HepG2 (cell line): ENCODE measurements around the gene CELSR3. TPM values are rescaled to one million over a fixed set of nuclear protein-coding genes. Genes with fewer than 3 reads are reported as not detected.

Experiments used
- ARNT2 ChIP-seq: sonication (generic); formaldehyde crosslinking; IDR thresholded peaks from 2 replicates; pipeline ENCODE4 v1.8.0; 2022; ENCODE audit warnings: mild to moderate bottlenecking, low read depth, missing genetic modification reagents, moderate library complexity
- ELF1 ChIP-seq: sonication (generic); formaldehyde crosslinking; IDR thresholded peaks from 2 replicates; pipeline ENCODE4 v1.4.0; 2020; ENCODE audit warnings: missing genetic modification reagents
- FOXC1 ChIP-seq: sonication (generic); formaldehyde crosslinking; IDR thresholded peaks from 2 replicates; pipeline ENCODE4 v1.8.0; 2022; ENCODE audit warnings: mild to moderate bottlenecking, missing genetic modification reagents, borderline replicate concordance
- GLI4 ChIP-seq: sonication (generic); formaldehyde crosslinking; IDR thresholded peaks from 2 replicates; pipeline ENCODE4 v1.5.1; 2020; ENCODE audit warnings: missing genetic modification reagents, mild to moderate bottlenecking, moderate library complexity, borderline replicate concordance
- KDM2A ChIP-seq: sonication (generic); formaldehyde crosslinking; IDR thresholded peaks from 2 replicates; pipeline ENCODE4 v1.4.0; 2020; ENCODE audit warnings: low read depth, missing genetic modification reagents, borderline replicate concordance
- KDM3A ChIP-seq: IDR thresholded peaks from 2 replicates; pipeline ENCODE4 v1.6.1; 2018; ENCODE audit warnings: low read depth, missing compliant biosample characterization
- MBNL3 ChIP-seq: fragments of 250-450 bp; sonication (Bioruptor Pico); conservative IDR thresholded peaks from 2 replicates; pipeline ENCODE4 v1.8.0; 2022; ENCODE audit warnings: mild to moderate bottlenecking, inconsistent platforms
- NFE2L2 ChIP-seq: fragments of 150-350 bp; IDR thresholded peaks from 2 replicates; pipeline ENCODE4 v1.6.1; 2014; ENCODE audit warnings: low read length
- RAD21 ChIP-seq: fragments of 450-650 bp; formaldehyde crosslinking; IDR thresholded peaks from 2 replicates; pipeline ENCODE4 v1.5.0; 2020; ENCODE audit warnings: mild to moderate bottlenecking
- RCOR2 ChIP-seq: IDR thresholded peaks from 2 replicates; pipeline ENCODE4 v1.6.1; 2016; ENCODE audit warnings: missing biosample characterization, missing genetic modification reagents
- RFX5 ChIP-seq: IDR thresholded peaks from 2 replicates; pipeline ENCODE4 v1.6.1; 2011; ENCODE audit warnings: low read depth, low read length, improper control_type of control experiment
- SAFB2 ChIP-seq: sonication (generic); formaldehyde crosslinking; IDR thresholded peaks from 2 replicates; pipeline ENCODE4 v1.5.1; 2020; ENCODE audit warnings: missing genetic modification reagents, low read depth, mild to moderate bottlenecking, borderline replicate concordance
- SRSF4 ChIP-seq: fragments of 200-400 bp; formaldehyde crosslinking; IDR thresholded peaks from one replicate; pipeline ENCODE4 v1.6.1; 2018; ENCODE audit warnings: mild to moderate bottlenecking, low read depth, low read length, moderate library complexity; ENCODE audit not compliant: poor library complexity, severe bottlenecking
- THYN1 ChIP-seq: sonication (generic); formaldehyde crosslinking; IDR thresholded peaks from 2 replicates; pipeline ENCODE4 v1.8.1; 2023; ENCODE audit warnings: low read depth, mild to moderate bottlenecking, moderate library complexity, missing genetic modification reagents, borderline replicate concordance
- ZFX ChIP-seq: sonication (generic); formaldehyde crosslinking; IDR thresholded peaks from 2 replicates; pipeline ENCODE4 v1.4.0; 2020; ENCODE audit warnings: mild to moderate bottlenecking, low read depth, missing genetic modification reagents, moderate library complexity
- ZNF12 ChIP-seq: sonication (generic); formaldehyde crosslinking; IDR thresholded peaks from 2 replicates; pipeline ENCODE4 v1.5.0; 2020; ENCODE audit warnings: missing genetic modification reagents
- ZNF484 ChIP-seq: sonication (generic); formaldehyde crosslinking; IDR thresholded peaks from 2 replicates; pipeline ENCODE4 v1.5.1; 2020; ENCODE audit warnings: mild to moderate bottlenecking, low read depth, missing genetic modification reagents, borderline replicate concordance
- ZNF670 ChIP-seq: sonication (generic); formaldehyde crosslinking; IDR thresholded peaks from 2 replicates; pipeline ENCODE4 v1.8.0; 2022; ENCODE audit warnings: mild to moderate bottlenecking, missing genetic modification reagents, borderline replicate concordance
- ZNF672 ChIP-seq: sonication (generic); formaldehyde crosslinking; IDR thresholded peaks from 2 replicates; pipeline ENCODE4 v1.8.1; 2022; ENCODE audit warnings: missing genetic modification reagents
- ZNF709 ChIP-seq: sonication (generic); formaldehyde crosslinking; IDR thresholded peaks from 2 replicates; pipeline ENCODE4 v1.5.0; 2020; ENCODE audit warnings: mild to moderate bottlenecking, missing genetic modification reagents
- ZNF768 ChIP-seq: sonication (generic); formaldehyde crosslinking; IDR thresholded peaks from 2 replicates; pipeline ENCODE4 v1.4.0; 2020; ENCODE audit warnings: missing genetic modification reagents
- polyA plus RNA-seq, 8 experiments: library from polyadenylated mRNA; depleted of rRNA in 3 of 8; stranded (reverse) in 7 of 8; unstranded in 1 of 8; fragments of >200 nt; fragmentation: Illumina TruSeq in 4 of 8; extraction: Trizol in 4 of 8; gene quantifications; 2 replicates each; pipeline versions ENCODE4 v1.2.1 to v1.2.3, GENCODE V29; 2011 to 2016; ENCODE audit warnings: low read depth in 4 of 8, missing spikeins in 1 of 8, mixed read lengths in 1 of 8; ENCODE audit not compliant: insufficient read depth in 1 of 8
- total RNA-seq, 5 experiments: library from RNA; depleted of rRNA; stranded (reverse); fragments of >200 nt; fragmentation: Illumina TruSeq; extraction: Trizol; gene quantifications; 2 replicates each; pipeline ENCODE4 v1.2.3, GENCODE V29; 2016; ENCODE audit warnings: low read depth in 1 of 5
- TF ChIP-seq, protein P1 (sequence below): sonication (generic); formaldehyde crosslinking; IDR thresholded peaks from 2 replicates; pipeline ENCODE4 v1.8.0; 2023; ENCODE audit warnings: mild to moderate bottlenecking, missing genetic modification reagents
- TF ChIP-seq, protein P2 (sequence below): sonication (generic); formaldehyde crosslinking; IDR thresholded peaks from 2 replicates; pipeline ENCODE4 v1.4.0; 2020; ENCODE audit warnings: missing genetic modification reagents, borderline replicate concordance
- TF ChIP-seq, protein P3 (sequence below): sonication (generic); formaldehyde crosslinking; IDR thresholded peaks from 2 replicates; pipeline ENCODE4 v1.5.1; 2020; ENCODE audit warnings: missing genetic modification reagents, mild to moderate bottlenecking, borderline replicate concordance
- TF ChIP-seq, protein P4 (sequence below): sonication (generic); formaldehyde crosslinking; IDR thresholded peaks from 2 replicates; pipeline ENCODE4 v1.5.1; 2020; ENCODE audit warnings: mild to moderate bottlenecking, missing genetic modification reagents, moderate library complexity

CELSR3 gene
- total and polyA plus RNA-seq, 2 of the 13 experiments (the other 11 are each of a cell fraction or from before 2014, with no cell fraction given), result 5.4 to 6.7 TPM

DNA sequence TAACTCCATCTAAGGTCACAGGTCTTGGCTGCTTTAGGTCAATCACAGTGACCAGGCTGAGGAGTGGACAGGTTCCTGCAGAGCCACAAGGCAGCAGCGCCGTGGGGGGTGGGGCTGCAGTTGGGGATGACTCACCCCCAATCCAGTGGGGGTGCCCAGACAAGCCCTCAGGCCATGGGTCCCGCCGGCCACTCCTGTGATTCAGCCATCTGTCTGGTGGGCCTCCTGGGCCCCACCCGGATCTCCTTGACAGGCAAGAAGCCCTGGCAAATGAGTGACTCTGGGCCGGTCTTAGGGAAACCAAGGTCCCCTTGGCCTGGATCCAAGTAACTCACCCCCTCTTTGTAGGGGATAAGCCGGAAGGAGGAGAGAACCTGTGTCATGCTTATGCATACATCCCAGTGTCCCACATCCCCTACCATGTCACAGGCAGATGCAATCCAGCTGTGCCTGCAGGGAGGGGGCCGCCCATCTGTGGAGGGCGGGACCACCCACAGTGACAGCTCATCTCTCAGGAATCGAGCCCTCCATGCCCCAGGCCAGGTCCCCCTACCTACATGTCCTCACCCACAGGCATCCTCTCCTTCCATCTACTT is 67.1 kb downstream of the CELSR3 start (continued):
- TF ChIP-seq, protein P1, sequence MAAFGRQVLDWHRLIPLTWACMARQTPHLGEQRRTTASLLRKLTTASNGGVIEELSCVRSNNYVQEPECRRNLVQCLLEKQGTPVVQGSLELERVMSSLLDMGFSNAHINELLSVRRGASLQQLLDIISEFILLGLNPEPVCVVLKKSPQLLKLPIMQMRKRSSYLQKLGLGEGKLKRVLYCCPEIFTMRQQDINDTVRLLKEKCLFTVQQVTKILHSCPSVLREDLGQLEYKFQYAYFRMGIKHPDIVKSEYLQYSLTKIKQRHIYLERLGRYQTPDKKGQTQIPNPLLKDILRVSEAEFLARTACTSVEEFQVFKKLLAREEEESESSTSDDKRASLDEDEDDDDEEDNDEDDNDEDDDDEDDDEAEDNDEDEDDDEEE (CRISPR knock-in tag), result no peak
- TF ChIP-seq ZNF768 (CRISPR knock-in tag) (no peak), SAFB2 (CRISPR knock-in tag) (no peak), ZFX (CRISPR knock-in tag) (0 out of 2 replicates have a peak, but pooled peaks have one; percentile 9), ZNF670 (CRISPR knock-in tag) (no peak), ZNF709 (no peak), RCOR2 (CRISPR knock-in tag) (no peak), KDM3A (CRISPR knock-in tag) (no peak), KDM2A (peak; percentile 57), ZNF12 (no peak), RFX5 (no peak), NFE2L2 (no peak), RAD21 (CRISPR knock-in tag) (no peak), MBNL3 (CRISPR knock-in tag) (no peak), FOXC1 (CRISPR knock-in tag) (no peak), ZNF672 (CRISPR knock-in tag) (no peak), ELF1 (CRISPR knock-in tag) (no peak), GLI4 (CRISPR knock-in tag) (no peak), ZNF484 (CRISPR knock-in tag) (no peak), THYN1 (no peak), SRSF4 (no peak), ARNT2 (CRISPR knock-in tag) (no peak)
- TF ChIP-seq, protein P2, sequence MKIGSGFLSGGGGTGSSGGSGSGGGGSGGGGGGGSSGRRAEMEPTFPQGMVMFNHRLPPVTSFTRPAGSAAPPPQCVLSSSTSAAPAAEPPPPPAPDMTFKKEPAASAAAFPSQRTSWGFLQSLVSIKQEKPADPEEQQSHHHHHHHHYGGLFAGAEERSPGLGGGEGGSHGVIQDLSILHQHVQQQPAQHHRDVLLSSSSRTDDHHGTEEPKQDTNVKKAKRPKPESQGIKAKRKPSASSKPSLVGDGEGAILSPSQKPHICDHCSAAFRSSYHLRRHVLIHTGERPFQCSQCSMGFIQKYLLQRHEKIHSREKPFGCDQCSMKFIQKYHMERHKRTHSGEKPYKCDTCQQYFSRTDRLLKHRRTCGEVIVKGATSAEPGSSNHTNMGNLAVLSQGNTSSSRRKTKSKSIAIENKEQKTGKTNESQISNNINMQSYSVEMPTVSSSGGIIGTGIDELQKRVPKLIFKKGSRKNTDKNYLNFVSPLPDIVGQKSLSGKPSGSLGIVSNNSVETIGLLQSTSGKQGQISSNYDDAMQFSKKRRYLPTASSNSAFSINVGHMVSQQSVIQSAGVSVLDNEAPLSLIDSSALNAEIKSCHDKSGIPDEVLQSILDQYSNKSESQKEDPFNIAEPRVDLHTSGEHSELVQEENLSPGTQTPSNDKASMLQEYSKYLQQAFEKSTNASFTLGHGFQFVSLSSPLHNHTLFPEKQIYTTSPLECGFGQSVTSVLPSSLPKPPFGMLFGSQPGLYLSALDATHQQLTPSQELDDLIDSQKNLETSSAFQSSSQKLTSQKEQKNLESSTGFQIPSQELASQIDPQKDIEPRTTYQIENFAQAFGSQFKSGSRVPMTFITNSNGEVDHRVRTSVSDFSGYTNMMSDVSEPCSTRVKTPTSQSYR (CRISPR knock-in tag), result peak; percentile 39; the same call in 1 of the 2 replicates
- TF ChIP-seq, protein P3, sequence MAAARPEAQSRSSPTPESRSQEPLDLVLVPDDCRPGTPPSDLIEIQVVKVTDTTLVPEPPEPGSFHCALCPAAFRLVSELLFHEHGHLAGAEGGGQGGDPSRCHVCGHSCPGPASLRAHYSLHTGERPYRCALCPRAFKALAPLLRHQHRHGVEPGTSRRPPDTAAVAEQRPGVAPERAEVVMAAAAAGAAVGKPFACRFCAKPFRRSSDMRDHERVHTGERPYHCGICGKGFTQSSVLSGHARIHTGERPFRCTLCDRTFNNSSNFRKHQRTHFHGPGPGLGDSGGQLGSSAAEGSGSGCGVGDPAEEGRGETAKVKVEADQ (CRISPR knock-in tag), result no peak
- TF ChIP-seq, protein P4, sequence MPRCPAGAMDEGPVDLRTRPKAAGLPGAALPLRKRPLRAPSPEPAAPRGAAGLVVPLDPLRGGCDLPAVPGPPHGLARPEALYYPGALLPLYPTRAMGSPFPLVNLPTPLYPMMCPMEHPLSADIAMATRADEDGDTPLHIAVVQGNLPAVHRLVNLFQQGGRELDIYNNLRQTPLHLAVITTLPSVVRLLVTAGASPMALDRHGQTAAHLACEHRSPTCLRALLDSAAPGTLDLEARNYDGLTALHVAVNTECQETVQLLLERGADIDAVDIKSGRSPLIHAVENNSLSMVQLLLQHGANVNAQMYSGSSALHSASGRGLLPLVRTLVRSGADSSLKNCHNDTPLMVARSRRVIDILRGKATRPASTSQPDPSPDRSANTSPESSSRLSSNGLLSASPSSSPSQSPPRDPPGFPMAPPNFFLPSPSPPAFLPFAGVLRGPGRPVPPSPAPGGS, result no peak
